Gastroesophageal sphincter (tissue), 4 donors: Measurements from ENCODE around the gene NDUFS6. TPM values are rescaled to one million over a fixed set of nuclear protein-coding genes. Genes with fewer than 3 reads are reported as not detected.

Experiments
- ATAC-seq: fragments of 150-250 bp; one replicate; pipeline ENCODE4 v1.9.1; 2016; ENCODE audit warnings: mild to moderate bottlenecking, moderate library complexity
- H3K27ac ChIP-seq, 4 donors: fragments of 200-600 bp; sonication (generic) in 3 of 4; 1 replicate in 3 of 4; 2 replicates in 1 of 4; pipeline ENCODE4 v1.5.1; 2016 to 2019
- H3K27me3 ChIP-seq: fragments of 200-600 bp; sonication (generic); one replicate; pipeline ENCODE4 v1.5.1; 2019
- H3K36me3 ChIP-seq, 2 donors: fragments of 200-600 bp; sonication (generic); one replicate each; pipeline ENCODE4 v1.5.1; 2019; ENCODE audit warnings: control low read depth in 1 of 2
- H3K4me1 ChIP-seq, 3 donors: fragments of 200-600 bp; sonication (generic); 1 replicate in 2 of 3; 2 replicates in 1 of 3; pipeline ENCODE4 v1.5.1; 2016 to 2019; ENCODE audit warnings: control low read depth in 2 of 3
- H3K4me3 ChIP-seq, 2 donors: fragments of 200-600 bp; sonication (generic); one replicate each; pipeline ENCODE4 v1.5.1; 2019; ENCODE audit warnings: mild to moderate bottlenecking in 1 of 2, moderate library complexity in 1 of 2
- H3K9me3 ChIP-seq, 3 donors: fragments of 200-600 bp; sonication (generic); one replicate each; pipeline ENCODE4 v1.5.1; 2017 to 2019; ENCODE audit warnings: control low read depth in 2 of 3
- EP300 ChIP-seq: sonication (generic); formaldehyde crosslinking; IDR thresholded peaks from one replicate; pipeline ENCODE4 v1.6.1; 2017; ENCODE audit warnings: antibody characterized with exemption, mild to moderate bottlenecking
- POLR2A ChIP-seq, 2 donors: fragments of 450-650 bp; IDR thresholded peaks; one replicate each; pipeline ENCODE4 v1.6.1; 2017; ENCODE audit warnings: antibody characterized with exemption in 2 of 2, mild to moderate bottlenecking in 2 of 2, moderate library complexity in 1 of 2
- POLR2AphosphoS5 ChIP-seq: sonication (generic); formaldehyde crosslinking; IDR thresholded peaks from one replicate; pipeline ENCODE4 v1.6.1; 2017; ENCODE audit warnings: antibody characterized with exemption
- WGBS, 2 donors: methylation state at CpG; one replicate each; pipeline ENCODE4 v1.1.5; 2018; ENCODE audit warnings: low coverage in 1 of 2; 5-methylcytosine and 5-hydroxymethylcytosine counted together
- total RNA-seq, 4 donors: library from RNA; depleted of rRNA; stranded (reverse); fragments of >200 nt; gene quantifications; one replicate each; pipeline ENCODE4 v1.1.0, GENCODE V29; 2016
- TF ChIP-seq, protein P1 (sequence below), 4 experiments: fragments of 200-600 bp in 2 of 4; fragments of 450-650 bp in 2 of 4; sonication (generic) in 1 of 4; IDR thresholded peaks; one replicate each; pipeline ENCODE4 v1.5.1; 2017 to 2019; ENCODE audit warnings: antibody characterized with exemption in 4 of 4, mild to moderate bottlenecking in 2 of 4, moderate library complexity in 2 of 4

Gene NDUFS6
- total RNA-seq, 4 donors from 2014 or later = 44.6 to 82.9 (median 51.6) TPM

GRCh38 chr5:1793966-1794900, 7.0 kb upstream of the NDUFS6 start:
- Histone ChIP-seq H3K27ac (no peak overlapping the region), H3K4me1 (peaks cover 0 to 27% (median 10%) of the 10 kb centered on the region in 3 donors), H3K27me3 (no peaks in the 10 kb centered on the region), H3K36me3 (peaks cover 0 to 33% of the 10 kb centered on the region in 2 donors), H3K4me3 (no peak overlapping the region), H3K9me3 (no peaks in the 10 kb centered on the region)
- ATAC-seq = no peak
- TF ChIP-seq POLR2A (IDR thresholded peaks at IDR 0.05) (no peak), POLR2AphosphoS5 (no peak), EP300 (no peak)
- TF ChIP-seq, protein P1, sequence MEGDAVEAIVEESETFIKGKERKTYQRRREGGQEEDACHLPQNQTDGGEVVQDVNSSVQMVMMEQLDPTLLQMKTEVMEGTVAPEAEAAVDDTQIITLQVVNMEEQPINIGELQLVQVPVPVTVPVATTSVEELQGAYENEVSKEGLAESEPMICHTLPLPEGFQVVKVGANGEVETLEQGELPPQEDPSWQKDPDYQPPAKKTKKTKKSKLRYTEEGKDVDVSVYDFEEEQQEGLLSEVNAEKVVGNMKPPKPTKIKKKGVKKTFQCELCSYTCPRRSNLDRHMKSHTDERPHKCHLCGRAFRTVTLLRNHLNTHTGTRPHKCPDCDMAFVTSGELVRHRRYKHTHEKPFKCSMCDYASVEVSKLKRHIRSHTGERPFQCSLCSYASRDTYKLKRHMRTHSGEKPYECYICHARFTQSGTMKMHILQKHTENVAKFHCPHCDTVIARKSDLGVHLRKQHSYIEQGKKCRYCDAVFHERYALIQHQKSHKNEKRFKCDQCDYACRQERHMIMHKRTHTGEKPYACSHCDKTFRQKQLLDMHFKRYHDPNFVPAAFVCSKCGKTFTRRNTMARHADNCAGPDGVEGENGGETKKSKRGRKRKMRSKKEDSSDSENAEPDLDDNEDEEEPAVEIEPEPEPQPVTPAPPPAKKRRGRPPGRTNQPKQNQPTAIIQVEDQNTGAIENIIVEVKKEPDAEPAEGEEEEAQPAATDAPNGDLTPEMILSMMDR (IDR thresholded peaks at IDR 0.05) = no peak
- 87 to 92% methylated on average over 10 to 20 of the region's 33 CpGs for WGBS, 2 donors

DNA sequence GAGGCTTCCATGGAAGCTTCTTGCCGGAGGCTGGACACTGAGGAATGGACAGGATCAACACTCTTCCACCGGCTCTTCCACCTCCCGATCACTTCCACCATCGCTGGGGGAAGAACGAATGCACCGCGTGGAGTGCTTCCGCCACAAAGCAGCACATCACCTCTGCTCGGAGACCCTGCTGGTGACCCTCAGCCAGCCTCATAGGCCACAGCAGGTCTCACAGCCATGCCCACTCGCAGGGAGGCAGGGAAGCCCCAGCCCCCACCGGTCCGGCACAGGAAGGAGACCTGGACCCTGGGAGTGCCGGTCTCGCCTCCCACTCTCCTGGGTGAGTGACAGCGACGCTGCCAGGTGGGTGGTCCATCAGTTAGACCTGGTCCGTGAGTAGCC, 6.3 kb upstream of the NDUFS6 start:
- Histone ChIP-seq H3K4me3 (no peak overlapping the region), H3K27me3 (no peaks in the 10 kb centered on the region), H3K36me3 (peaks cover 0 to 33% of the 10 kb centered on the region in 2 donors), H3K9me3 (no peaks in the 10 kb centered on the region), H3K27ac (no peak overlapping the region), H3K4me1 (peaks cover 0 to 27% (median 10%) of the 10 kb centered on the region in 3 donors)
- no peak for ATAC-seq
- 93% methylated on average over 7 of the region's 17 CpGs; no CpG with 5 or more reads in 1 of the 2 donors for WGBS, 2 donors
- no peak for TF ChIP-seq POLR2AphosphoS5
- no peak for TF ChIP-seq POLR2A (IDR thresholded peaks at IDR 0.05)
- no peak for TF ChIP-seq EP300
- TF ChIP-seq, protein P1 (IDR thresholded peaks at IDR 0.05) = no peak

DNA sequence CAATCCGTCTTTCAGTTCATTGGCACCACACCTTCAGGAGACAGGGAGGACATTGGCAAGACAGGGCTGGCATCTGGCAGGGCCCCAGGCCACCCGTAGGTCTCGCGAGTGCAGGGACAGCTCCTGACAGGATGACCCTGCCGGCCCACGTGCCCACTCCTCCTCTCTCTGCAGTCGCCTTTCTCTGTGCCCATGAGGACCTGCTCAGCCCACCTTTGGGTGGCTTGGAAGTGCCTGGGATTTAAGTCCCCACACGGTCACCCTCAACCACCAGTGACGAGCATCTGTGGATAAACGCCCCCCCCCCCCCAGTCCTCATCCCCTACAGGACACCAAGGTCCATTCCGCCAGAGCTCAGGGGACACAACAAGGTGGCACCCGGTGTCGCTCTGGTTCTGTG, 5.7 kb upstream of the NDUFS6 start:
- H3K36me3 ChIP-seq = peaks cover 0 to 33% of the 10 kb centered on the region in 2 donors
- WGBS, 2 donors = 78 to 90% methylated on average over 2 to 5 of the region's 13 CpGs
- no peak for ATAC-seq

DNA sequence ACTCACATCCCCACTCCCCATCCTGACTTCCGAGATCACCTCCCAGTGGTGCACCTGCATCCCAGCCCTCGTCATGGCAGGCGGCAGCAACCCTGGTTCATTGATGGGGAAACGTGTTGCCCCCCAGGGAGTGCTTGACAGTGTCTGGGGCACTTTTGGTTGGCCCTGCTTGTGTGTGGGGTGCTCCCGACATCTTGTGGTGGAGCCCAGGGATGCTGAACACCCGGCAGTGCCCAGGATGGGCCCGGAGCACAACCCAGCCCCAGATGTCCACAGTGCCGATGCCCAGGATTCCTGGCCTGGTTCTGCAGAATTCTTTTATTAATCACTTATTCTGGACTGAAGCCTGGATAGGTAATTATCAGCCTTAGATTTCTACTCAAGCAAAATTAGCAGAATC, 5.3 kb upstream of the NDUFS6 start:
- Histone ChIP-seq H3K36me3 (peaks cover 0 to 33% of the 10 kb centered on the region in 2 donors), H3K27me3 (no peaks in the 10 kb centered on the region), H3K27ac (no peak overlapping the region), H3K9me3 (no peaks in the 10 kb centered on the region), H3K4me1 (peaks cover 0 to 36% (median 10%) of the 10 kb centered on the region in 3 donors), H3K4me3 (no peak overlapping the region)
- 60% methylated on average over 1 of the region's 8 CpGs; no CpG with 5 or more reads in 1 of the 2 donors for WGBS, 2 donors
- TF ChIP-seq POLR2A (IDR thresholded peaks at IDR 0.05) = no peak
- no peak for TF ChIP-seq POLR2AphosphoS5
- TF ChIP-seq, protein P1 (IDR thresholded peaks at IDR 0.05) = no peak
- no peak for TF ChIP-seq EP300
- no peak for ATAC-seq

More for the DNA sequence above, 5.7 kb upstream of the NDUFS6 start:
- Histone ChIP-seq H3K4me3 (no peak overlapping the region), H3K9me3 (no peaks in the 10 kb centered on the region), H3K27ac (no peak overlapping the region), H3K27me3 (no peaks in the 10 kb centered on the region), H3K4me1 (peaks cover 0 to 32% (median 10%) of the 10 kb centered on the region in 3 donors)
- TF ChIP-seq POLR2AphosphoS5 (no peak), POLR2A (IDR thresholded peaks at IDR 0.05) (no peak), EP300 (no peak)
- TF ChIP-seq, protein P1 (IDR thresholded peaks at IDR 0.05) = no peak
